Tibial nerve (tissue), 4 donors: ENCODE measurements around the gene TRIP13.

ENCODE experiments used
- CTCF ChIP-seq, 5 experiments: fragments of 200-600 bp in 3 of 5; fragments of 450-650 bp in 2 of 5; sonication (generic) in 3 of 5; IDR thresholded peaks; one replicate each; pipeline ENCODE4 v1.5.1; 2016 to 2019; ENCODE audit warnings: antibody characterized with exemption in 5 of 5, mild to moderate bottlenecking in 3 of 5, moderate library complexity in 2 of 5
- EP300 ChIP-seq, 2 donors: sonication (generic); formaldehyde crosslinking; IDR thresholded peaks; one replicate each; pipeline ENCODE4 v1.6.1; 2017; ENCODE audit warnings: antibody characterized with exemption in 2 of 2, mild to moderate bottlenecking in 1 of 2
- POLR2A ChIP-seq, 2 donors: fragments of 450-650 bp; IDR thresholded peaks; one replicate each; pipeline ENCODE4 v1.6.1; 2017; ENCODE audit warnings: antibody characterized with exemption in 2 of 2, mild to moderate bottlenecking in 2 of 2, moderate library complexity in 2 of 2

GRCh38 chr5:859391-859790, 33.3 kb upstream of the TRIP13 start:
- no peak for TF ChIP-seq CTCF (IDR thresholded peaks at IDR 0.05)
- no peak for TF ChIP-seq POLR2A (IDR thresholded peaks at IDR 0.05)
- TF ChIP-seq EP300 (IDR thresholded peaks at IDR 0.05), result no peak
